WERI-Rb-1 (cell line): ENCODE data around the gene RNU7-1.

Source experiments
- DNase-seq: peaks from one replicate; pipeline ENCODE4 v3.0.0-alpha.2; 2020
- H3K27ac ChIP-seq: fragments of 250-450 bp; sonication (Bioruptor Pico); 2 replicates; pipeline ENCODE4 v1.5.1; 2020; ENCODE audit warnings: mild to moderate bottlenecking, moderate library complexity
- H3K27me3 ChIP-seq: fragments of 250-450 bp; sonication (Bioruptor Pico); 2 replicates; pipeline ENCODE4 v1.5.1; 2021; ENCODE audit warnings: mild to moderate bottlenecking, low read depth, moderate library complexity; ENCODE audit not compliant: insufficient read depth, severe bottlenecking
- H3K36me3 ChIP-seq: fragments of 250-450 bp; sonication (Bioruptor Pico); 2 replicates; pipeline ENCODE4 v1.5.1; 2020; ENCODE audit warnings: mild to moderate bottlenecking, moderate library complexity
- H3K4me3 ChIP-seq: 2 replicates; pipeline ENCODE4 v1.5.1; 2011; ENCODE audit warnings: low read depth, mild to moderate bottlenecking, control low read depth, low read length
- H3K9me3 ChIP-seq: fragments of 250-450 bp; sonication (Bioruptor Pico); 2 replicates; pipeline ENCODE4 v1.5.1; 2021; ENCODE audit warnings: mild to moderate bottlenecking, moderate library complexity; ENCODE audit not compliant: severe bottlenecking
- CTCF ChIP-seq: IDR thresholded peaks from 2 replicates; pipeline ENCODE4 v1.5.1; 2011; ENCODE audit warnings: low read depth, mild to moderate bottlenecking, control low read depth, inconsistent platforms, low read length

The RNU7-1 gene

GRCh38 chr12:6923003-6923732, 20.4 kb upstream of the RNU7-1 start:
- Histone ChIP-seq H3K9me3 (no peaks in the 10 kb centered on the region), H3K27me3 (no peaks in the 10 kb centered on the region), H3K27ac (no peak overlapping the region), H3K4me3 (no peak overlapping the region), H3K36me3 (peaks cover 57% of the 10 kb centered on the region)
- TF ChIP-seq CTCF, result no peak
- DNase-seq, result no peak

- H3K9me3 ChIP-seq, result no peaks in the 10 kb centered on the region
- no peak overlapping the region for H3K4me3 ChIP-seq
- H3K36me3 ChIP-seq, result peaks cover 51% of the 10 kb centered on the region
- H3K27me3 ChIP-seq, result no peaks in the 10 kb centered on the region
- DNase-seq, result no peak
- H3K27ac ChIP-seq, result peak overlapping the region; percentile 68
- no peak for TF ChIP-seq CTCF
Observed at GRCh38 chr12:6923851-6924250, 19.8 kb upstream of the RNU7-1 start.

GRCh38 chr12:6925239-6925539, 18.4 kb upstream of the RNU7-1 start:
- H3K36me3 ChIP-seq, result peaks cover 48% of the 10 kb centered on the region
- H3K27ac ChIP-seq, result peak overlapping the region; percentile 68
- H3K27me3 ChIP-seq, result no peaks in the 10 kb centered on the region
- H3K4me3 ChIP-seq, result no peak overlapping the region
- TF ChIP-seq CTCF, result no peak
- no peak for DNase-seq
- no peaks in the 10 kb centered on the region for H3K9me3 ChIP-seq

GRCh38 chr12:6925540-6926279, 17.9 kb upstream of the RNU7-1 start:
- H3K9me3 ChIP-seq, result no peaks in the 10 kb centered on the region
- no peaks in the 10 kb centered on the region for H3K27me3 ChIP-seq
- TF ChIP-seq CTCF, result no peak
- peak overlapping the region; percentile 68 for H3K27ac ChIP-seq
- H3K4me3 ChIP-seq, result no peak overlapping the region
- DNase-seq, result no peak
- H3K36me3 ChIP-seq, result peaks cover 44% of the 10 kb centered on the region

- Histone ChIP-seq H3K27me3 (no peaks in the 10 kb centered on the region), H3K27ac (peak within 1 kb of the TSS; percentile 94)
- no peak for TF ChIP-seq CTCF
Observed at GRCh38 chr12:6927379-6928021, 16.1 kb upstream of the RNU7-1 start, which contains the start of gene ATN1. TSS of gene ATN1 (plus strand) at chr12:6927959. CDS start at chr12:6934002, 6,043 bp downstream.

More at GRCh38 chr12:6927379-6928021, 16.1 kb upstream of the RNU7-1 start, which contains the start of gene ATN1:
- Histone ChIP-seq H3K4me3 (peak within 1 kb of the TSS; percentile 71), H3K36me3 (peaks cover 30% of the 10 kb centered on the region), H3K9me3 (no peaks in the 10 kb centered on the region)
- peak; percentile 87 for DNase-seq
